HS-5 (cell line): ENCODE data around the gene ZEB2.

ENCODE experiments used
- DNase-seq: peaks from one replicate; pipeline ENCODE4 v3.0.0-alpha.2; 2012; ENCODE audit warnings: low read depth

The ZEB2 gene

GRCh38 chr2:144449028-144449406, 70.9 kb downstream of the ZEB2 start:
- DNase-seq = no peak

- no peak for DNase-seq
Observed at GRCh38 chr2:144448389-144449027, 71.4 kb downstream of the ZEB2 start.

- no peak for DNase-seq
Observed at GRCh38 chr2:144447535-144447934, 72.4 kb downstream of the ZEB2 start.

- DNase-seq = no peak
Observed at GRCh38 chr2:144446136-144446535, 73.8 kb downstream of the ZEB2 start.

GRCh38 chr2:144445196-144445595, 74.7 kb downstream of the ZEB2 start:
- DNase-seq = no peak

- no peak for DNase-seq
Observed at GRCh38 chr2:144443837-144444817, 75.8 kb downstream of the ZEB2 start.

- no peak for DNase-seq
Observed at GRCh38 chr2:144441711-144442141, 78.2 kb downstream of the ZEB2 start.

- no peak for DNase-seq
Observed at GRCh38 chr2:144439993-144440392, 79.9 kb downstream of the ZEB2 start.

GRCh38 chr2:144438801-144439631, 80.9 kb downstream of the ZEB2 start:
- DNase-seq = no peak

GRCh38 chr2:144437636-144438035, 82.3 kb downstream of the ZEB2 start:
- DNase-seq = no peak

- DNase-seq = no peak
Observed at GRCh38 chr2:144434425-144435222, 85.3 kb downstream of the ZEB2 start.

- DNase-seq = no peak
Observed at GRCh38 chr2:144432921-144433320, 87.0 kb downstream of the ZEB2 start.

- DNase-seq = no peak
Observed at GRCh38 chr2:144431998-144432397, 87.9 kb downstream of the ZEB2 start.

GRCh38 chr2:144431392-144431783, 88.5 kb downstream of the ZEB2 start:
- no peak for DNase-seq

- no peak for DNase-seq
Observed at GRCh38 chr2:144430722-144431391, 89.1 kb downstream of the ZEB2 start.

GRCh38 chr2:144429396-144430112, 90.4 kb downstream of the ZEB2 start:
- DNase-seq = no peak

- no peak for DNase-seq
Observed at GRCh38 chr2:144426981-144427479, 92.9 kb downstream of the ZEB2 start.

GRCh38 chr2:144426355-144426754, 93.6 kb downstream of the ZEB2 start:
- DNase-seq = no peak

GRCh38 chr2:144424559-144425240, 95.2 kb downstream of the ZEB2 start:
- DNase-seq = no peak
